ENCODE measurements around the gene ABCG4. TPM values are rescaled to one million over a fixed set of nuclear protein-coding genes. Genes with fewer than 3 reads are reported as not detected.

The ABCG4 gene
- total RNA-seq, 2 donors from 2014 or later: 1.4 to 1.8 TPM

DNA sequence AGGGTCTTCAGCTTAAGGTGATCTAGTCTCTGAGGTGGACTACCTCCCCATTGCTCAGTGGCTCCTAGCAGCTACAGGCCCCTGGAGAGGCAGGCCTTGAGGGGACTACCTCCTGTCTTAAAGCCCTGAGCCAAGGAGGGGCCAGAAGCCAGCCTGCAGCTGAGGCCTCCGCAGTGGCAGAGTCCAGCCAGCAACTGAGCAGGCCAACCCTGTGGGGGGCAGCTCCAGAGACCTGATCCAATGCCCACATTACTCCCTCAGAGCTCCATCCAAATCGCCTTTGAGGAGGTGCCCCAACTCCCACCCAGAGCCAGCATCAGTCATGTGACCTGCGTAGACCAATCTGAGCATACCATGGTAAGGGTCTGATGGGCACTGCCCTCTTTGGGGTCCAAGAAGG, 39.0 kb upstream of the ABCG4 start:
- H3K9me3 ChIP-seq: no peaks in the 10 kb centered on the region
- TF ChIP-seq CTCF (IDR thresholded peaks at IDR 0.05): no peak
- H3K36me3 ChIP-seq: peaks cover 35% of the 10 kb centered on the region

GRCh38 chr11:119110439-119110838, 38.4 kb upstream of the ABCG4 start:
- peaks cover 0 to 26% of the 10 kb centered on the region in 2 donors for H3K4me1 ChIP-seq
- no peak overlapping the region for H3K4me3 ChIP-seq
- TF ChIP-seq CTCF (IDR thresholded peaks at IDR 0.05): no peak
- H3K9me3 ChIP-seq: no peaks in the 10 kb centered on the region
- no peak overlapping the region for H3K27ac ChIP-seq
- DNase-seq (ENCODE audit: low spot score): no peak
- H3K27me3 ChIP-seq: no peaks in the 10 kb centered on the region
- H3K36me3 ChIP-seq: peaks cover 35% of the 10 kb centered on the region

More for the DNA sequence above, 39.0 kb upstream of the ABCG4 start:
- Histone ChIP-seq H3K27ac (no peak overlapping the region), H3K4me1 (peaks cover 0 to 26% of the 10 kb centered on the region in 2 donors), H3K27me3 (no peaks in the 10 kb centered on the region), H3K4me3 (no peak overlapping the region)
- DNase-seq (ENCODE audit: low spot score): no peak

GRCh38 chr11:119111361-119111925, 37.4 kb upstream of the ABCG4 start:
- Histone ChIP-seq H3K4me3 (no peak overlapping the region), H3K27me3 (no peaks in the 10 kb centered on the region), H3K4me1 (peaks cover 0 to 20% of the 10 kb centered on the region in 2 donors), H3K36me3 (peaks cover 35% of the 10 kb centered on the region), H3K9me3 (no peaks in the 10 kb centered on the region), H3K27ac (no peak overlapping the region)
- DNase-seq (ENCODE audit: low spot score): no peak
- TF ChIP-seq CTCF (IDR thresholded peaks at IDR 0.05): no peak

DNA sequence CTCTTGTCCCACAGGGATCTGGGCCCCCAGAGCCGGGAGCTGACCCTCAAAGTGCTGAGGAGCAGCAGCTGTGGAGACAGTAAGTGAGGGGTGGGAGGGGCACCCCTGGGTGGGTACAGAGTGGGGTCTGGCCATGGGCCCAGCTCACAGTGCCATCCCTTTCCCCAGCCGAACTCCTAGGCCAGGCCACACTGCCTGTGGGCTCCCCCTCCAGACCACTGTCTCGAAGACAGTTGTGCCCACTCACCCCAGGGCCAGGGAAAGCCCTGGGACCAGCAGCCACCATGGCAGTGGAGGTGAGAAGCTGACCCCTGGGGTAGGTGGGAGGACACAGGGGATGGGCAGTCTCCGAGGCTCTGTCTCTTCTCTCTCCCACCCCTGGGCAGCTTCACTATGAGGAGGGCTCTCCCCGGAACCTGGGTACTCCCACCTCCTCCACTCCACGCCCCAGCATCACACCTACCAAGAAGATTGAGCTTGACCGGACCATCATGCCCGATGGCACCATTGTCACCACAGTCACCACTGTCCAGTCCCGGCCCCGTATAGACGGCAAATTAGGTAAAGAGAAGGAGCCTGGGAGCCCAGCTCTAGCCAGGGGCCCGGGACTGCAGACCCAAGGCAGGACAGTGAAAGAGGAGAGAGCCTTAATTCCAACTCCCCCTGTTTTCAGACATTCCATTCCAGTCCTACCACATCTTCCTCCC, 36.4 kb upstream of the ABCG4 start:
- no peak overlapping the region for H3K4me3 ChIP-seq
- no peak overlapping the region for H3K27ac ChIP-seq
- no peaks in the 10 kb centered on the region for H3K9me3 ChIP-seq
- no peak for DNase-seq (ENCODE audit: low spot score)
- H3K36me3 ChIP-seq: peaks cover 35% of the 10 kb centered on the region
- peaks cover 0 to 15% of the 10 kb centered on the region in 2 donors for H3K4me1 ChIP-seq
- no peak for TF ChIP-seq CTCF (IDR thresholded peaks at IDR 0.05)
- no peaks in the 10 kb centered on the region for H3K27me3 ChIP-seq

DNA sequence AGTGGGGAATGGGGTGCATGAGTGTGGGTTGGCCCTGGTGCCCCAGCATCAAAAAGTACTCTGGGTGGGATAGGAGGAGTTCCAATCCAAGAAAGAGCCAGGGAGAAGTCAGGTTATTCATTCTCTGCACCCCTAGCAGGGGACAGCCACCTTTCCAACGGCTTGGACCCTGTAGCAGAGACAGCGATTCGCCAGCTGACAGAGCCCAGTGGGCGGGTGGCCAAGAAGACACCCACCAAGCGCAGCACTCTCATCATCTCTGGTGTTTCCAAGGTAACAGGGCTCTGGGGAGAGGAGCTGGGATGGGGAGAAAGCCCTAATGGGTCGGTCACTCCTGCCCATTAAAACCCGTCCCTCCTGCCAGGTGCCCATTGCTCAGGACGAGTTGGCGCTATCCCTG, 35.1 kb upstream of the ABCG4 start:
- Histone ChIP-seq H3K27me3 (no peaks in the 10 kb centered on the region), H3K4me3 (no peak overlapping the region), H3K36me3 (peaks cover 35% of the 10 kb centered on the region), H3K27ac (no peak overlapping the region), H3K9me3 (no peaks in the 10 kb centered on the region), H3K4me1 (peaks cover 0 to 6% of the 10 kb centered on the region in 2 donors)
- no peak for TF ChIP-seq CTCF (IDR thresholded peaks at IDR 0.05)
- no peak for DNase-seq (ENCODE audit: low spot score)
